Measurements from ENCODE around the gene COQ8A. TPM values are rescaled to one million over a fixed set of nuclear protein-coding genes. Genes with fewer than 3 reads are reported as not detected.

COQ8A gene
- total and polyA plus RNA-seq, 10 of the 15 experiments (the other 5 are each of a cell fraction or from before 2014, with no cell fraction given), result 0.72 to 24.8 (median 12.1) TPM

- Histone ChIP-seq H3K4me1 (ENCODE audit: control insufficient read depth, insufficient read depth, low read length) (no peaks in the 10 kb centered on the region), H3K9me3 (replicated peaks; ENCODE audit: control insufficient read depth, insufficient read depth, low read length) (peaks cover 1% of the 10 kb centered on the region; the same call in 2 of the 3 replicates), H3K9ac (ENCODE audit: control insufficient read depth, insufficient read depth, low read length) (no peak overlapping the region), H3K27me3 (replicated peaks in 1 of 2; ENCODE audit: control insufficient read depth in 2 of 2, insufficient read depth in 2 of 2, low read length in 1 of 2) (no peaks in the 10 kb centered on the region), H3K27ac (ENCODE audit: control insufficient read depth, insufficient read depth) (no peak overlapping the region), H3K79me2 (ENCODE audit: control insufficient read depth, insufficient read depth, low read length) (no peaks in the 10 kb centered on the region), H4K20me1 (ENCODE audit: control insufficient read depth, insufficient read depth) (no peaks in the 10 kb centered on the region), H3K4me3 (no peak overlapping the region), H2AFZ (ENCODE audit: control insufficient read depth, low read depth, low read length) (no peak overlapping the region), H3K4me2 (ENCODE audit: control insufficient read depth, insufficient read depth) (no peak overlapping the region), H3K36me3 (ENCODE audit: control insufficient read depth in 2 of 2, insufficient read depth in 2 of 2, low read length in 1 of 2) (no peaks in the 10 kb centered on the region)
- 64% methylated on average over 11 of the region's 11 CpGs for WGBS (ENCODE audit: insufficient coverage, insufficient replicate concordance, low lambda C conversion rate, missing lambda C conversion rate)
- POLR2A ChIA-PET, result no interaction called here
- no peak for ATAC-seq
- in situ Hi-C loops (cut with MboI) (no loop called here), intact Hi-C loops (cut with micrococcal nuclease; ENCODE audit: unreplicated experiment) (no loop called here)
- no peak for TF ChIP-seq EP300 (IDR thresholded peaks at IDR 0.05; ENCODE audit: borderline replicate concordance in 1 of 2, control insufficient read depth in 1 of 2, low read depth in 2 of 2, low read length in 2 of 2)
- no peak for TF ChIP-seq MXI1 (IDR thresholded peaks at IDR 0.05; ENCODE audit: low read depth, low read length)
- no peak for TF ChIP-seq RFX5 (IDR thresholded peaks at IDR 0.05; ENCODE audit: low read depth, low read length)
- no peak for TF ChIP-seq JUND (IDR thresholded peaks at IDR 0.05; ENCODE audit: low read depth, low read length)
- no peak for TF ChIP-seq ZBTB40 (IDR thresholded peaks at IDR 0.05; ENCODE audit: borderline replicate concordance)
- TF ChIP-seq RUNX3 (IDR thresholded peaks at IDR 0.05; ENCODE audit: low read length), result no peak
- no peak for TF ChIP-seq BCL11A (IDR thresholded peaks at IDR 0.05; ENCODE audit: low read depth, low read length)
- RAD21 ChIA-PET (ENCODE audit: unreplicated experiment), result no interaction called here
- CTCF ChIA-PET, result no interaction called here
- BruUV-seq (replicated peaks), result no TSS peak
- SMC1A ChIA-PET (ENCODE audit: uncharacterized antibody, unreplicated experiment), result no interaction called here
- no peak for FAIRE-seq
- no peak for DNase-seq (ENCODE audit: low read depth, low spot score)
Measured at GRCh38 chr1:226973898-226974543, 33.9 kb downstream of the COQ8A start.

All from GM12878 (cell line).